GM12878 (cell line): ENCODE data around the gene ATAD2B. TPM values are rescaled to one million over a fixed set of nuclear protein-coding genes. Genes with fewer than 3 reads are reported as not detected.

Experiments used
- ATAC-seq: fragments of 200-7000 bp; cut with Tn5 transposase; 3 replicates; pipeline ENCODE4 v1.9.1; 2020; ENCODE audit warnings: mild to moderate bottlenecking, moderate library complexity
- BruUV-seq: library from RNA; stranded (reverse); fragments of 400-500 nt; replicated peaks from 2 replicates; lab custom pipeline; 2021; lab: Mats Ljungman, UMichigan
- CTCF ChIA-PET: fragments of 300-600 bp; sonication (Branson Sonifier 250); formaldehyde crosslinking; extraction: SDS; loops from one replicate; lab custom pipeline; 2021; ENCODE audit warnings: inconsistent platforms; lab: Yijun Ruan, JAX
- POLR2A ChIA-PET: fragments of 350-600 bp; formaldehyde crosslinking; extraction: SDS; loops from one replicate; lab custom pipeline; 2021; ENCODE audit warnings: inconsistent platforms; lab: Charles Lee
- RAD21 ChIA-PET: fragments of 300-600 bp; sonication (Branson Sonifier 250); formaldehyde crosslinking; loops from one replicate; lab custom pipeline; 2023; ENCODE audit warnings: antibody characterized with exemption; ENCODE audit not compliant: unreplicated experiment; lab: Charles Lee
- SMC1A ChIA-PET: fragments of 300-600 bp; sonication (Branson Sonifier 250); formaldehyde crosslinking; loops from one replicate; lab custom pipeline; 2023; ENCODE audit not compliant: unreplicated experiment, uncharacterized antibody; lab: Charles Lee
- DNase-seq: peaks from one replicate; pipeline ENCODE4 v3.0.0-alpha.2; 2011; ENCODE audit warnings: low read depth, low spot score
- FAIRE-seq: peaks from 3 replicates; lab custom pipeline; 2011; peaks lifted over from hg19 to GRCh38; lab: Jason Lieb, UNC
- H2AFZ ChIP-seq: 2 replicates; pipeline ENCODE4 v1.6.0; 2011; ENCODE audit warnings: low read depth, low read length, control low read depth; ENCODE audit not compliant: control insufficient read depth
- H3K27ac ChIP-seq: 2 replicates; pipeline ENCODE4 v1.5.1; 2011; ENCODE audit warnings: control low read depth; ENCODE audit not compliant: control insufficient read depth, insufficient read depth
- H3K27me3 ChIP-seq, 2 experiments: replicated peaks in 1 of 2; 2 replicates each; pipeline versions ENCODE4 v1.6.0 to v1.6.1; 2011; ENCODE audit warnings: low read length in 1 of 2; ENCODE audit not compliant: control insufficient read depth in 2 of 2, insufficient read depth in 2 of 2
- H3K36me3 ChIP-seq, 2 experiments: 2 replicates each; pipeline ENCODE4 v1.5.1; 2011; ENCODE audit warnings: low read length in 1 of 2; ENCODE audit not compliant: control insufficient read depth in 2 of 2, insufficient read depth in 2 of 2
- H3K4me1 ChIP-seq: 2 replicates; pipeline ENCODE4 v1.6.1; 2011; ENCODE audit warnings: mild to moderate bottlenecking, low read length, moderate library complexity, mixed read lengths; ENCODE audit not compliant: control insufficient read depth, insufficient read depth
- H3K4me2 ChIP-seq: 2 replicates; pipeline ENCODE4 v1.6.0; 2011; ENCODE audit warnings: control low read depth; ENCODE audit not compliant: control insufficient read depth, insufficient read depth
- H3K4me3 ChIP-seq: fragments of 200-600 bp; sonication (generic); 2 replicates; pipeline ENCODE4 v1.5.1; 2016
- H3K79me2 ChIP-seq: 2 replicates; pipeline ENCODE4 v1.6.0; 2011; ENCODE audit warnings: low read length; ENCODE audit not compliant: control insufficient read depth, insufficient read depth
- H3K9ac ChIP-seq: 2 replicates; pipeline ENCODE4 v1.8.0; 2011; ENCODE audit warnings: low read length, control low read depth, mixed read lengths; ENCODE audit not compliant: control insufficient read depth, insufficient read depth
- H3K9me3 ChIP-seq: replicated peaks from 3 replicates; pipeline ENCODE4 v1.5.1; 2011; ENCODE audit warnings: mild to moderate bottlenecking, low read length; ENCODE audit not compliant: control insufficient read depth, insufficient read depth
- H4K20me1 ChIP-seq: 2 replicates; pipeline ENCODE4 v1.6.0; 2011; ENCODE audit not compliant: control insufficient read depth, insufficient read depth
- YBX1 ChIP-seq: fragments of 450-650 bp; IDR thresholded peaks from 2 replicates; pipeline ENCODE4 v1.6.1; 2016; ENCODE audit warnings: antibody characterized with exemption
- WGBS: methylation state at CpG from one replicate; pipeline ENCODE4 v1.1.6; 2016; ENCODE audit warnings: low lambda C conversion rate; ENCODE audit not compliant: insufficient replicate concordance, insufficient coverage; ENCODE audit errors: missing lambda C conversion rate; 5-methylcytosine and 5-hydroxymethylcytosine counted together
- in situ Hi-C: fragments of 300-500 bp; cut with MboI; formaldehyde crosslinking; loops from 9 replicates; pipeline ENCODE4 v1.14.3; 2018; ENCODE audit warnings: mixed read lengths
- intact Hi-C: fragments of 100-400 bp; cut with micrococcal nuclease; formaldehyde crosslinking; loops from one replicate; pipeline ENCODE4 v1.14.2; 2022; ENCODE audit not compliant: unreplicated experiment
- polyA plus RNA-seq, 11 experiments: library from polyadenylated mRNA; depleted of rRNA in 4 of 11; unstranded in 6 of 11; stranded (reverse) in 5 of 11; fragments of >200 nt; fragmentation: Nextera tagmentation in 4 of 11; fragmentation: Illumina TruSeq in 1 of 11; extraction: Ambion mirVana in 4 of 11; extraction: Trizol in 1 of 11; gene quantifications; 1 replicate in 1 of 11; 2 replicates in 10 of 11; pipeline versions ENCODE4 v1.2.1 to v1.2.3, GENCODE V29; 2011 to 2016; ENCODE audit warnings: inconsistent platforms in 2 of 11, missing spikeins in 2 of 11, low read depth in 1 of 11
- total RNA-seq, 4 experiments: library from RNA; depleted of rRNA in 3 of 4; stranded (reverse); fragments of >200 nt in 3 of 4; fragmentation: Illumina TruSeq in 1 of 4; extraction: Trizol in 1 of 4; gene quantifications; 2 replicates each; pipeline versions ENCODE4 v1.2.1 to v1.2.3, GENCODE V29; 2013 to 2021
- TF ChIP-seq, protein P1 (sequence below), 3 experiments: IDR thresholded peaks in 2 of 3; conservative IDR thresholded peaks in 1 of 3; 2 replicates each; pipeline ENCODE4 v1.5.1; 2011; ENCODE audit warnings: low read depth in 3 of 3, low read length in 3 of 3, mild to moderate bottlenecking in 3 of 3, control low read depth in 2 of 3, moderate library complexity in 2 of 3, inconsistent platforms in 1 of 3, mixed read lengths in 1 of 3; ENCODE audit not compliant: control insufficient read depth in 2 of 3, insufficient read depth in 1 of 3; ENCODE audit errors: extremely low read depth in 1 of 3

The ATAD2B gene
- total and polyA plus RNA-seq, 10 of the 15 experiments (the other 5 are each of a cell fraction or from before 2014, with no cell fraction given): 3.6 to 29.9 (median 16.8) TPM

DNA sequence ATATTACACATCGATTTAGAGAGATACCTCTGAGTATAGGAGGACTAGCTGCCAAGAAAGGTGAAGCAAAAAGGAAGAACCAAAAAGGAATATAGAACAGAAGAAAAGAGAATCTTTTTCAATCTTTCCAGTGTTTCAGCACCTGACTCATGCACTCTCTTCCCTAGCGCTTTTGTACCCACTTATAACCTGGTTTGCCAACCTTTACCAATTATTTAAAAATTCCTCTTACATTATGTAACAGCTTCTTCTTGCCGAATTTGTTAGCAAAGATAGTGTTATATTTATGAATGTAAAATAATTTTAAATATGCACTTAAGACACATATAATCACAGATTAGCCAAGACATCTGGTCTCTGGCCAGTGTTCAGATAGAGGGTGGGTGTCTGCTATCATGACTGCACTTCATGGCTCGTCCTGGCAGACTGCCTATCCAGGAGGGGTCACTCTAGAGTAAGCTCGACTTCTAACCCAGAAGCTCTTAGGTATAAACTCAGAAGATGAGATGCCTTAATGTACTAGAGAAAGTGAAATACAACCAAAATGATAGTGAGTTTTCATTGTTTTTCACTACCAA, 122.9 kb downstream of the ATAD2B start:
- Histone ChIP-seq H2AFZ (no peak overlapping the region), H3K36me3 (peaks cover 0 to 3% of the 10 kb centered on the region in 2 experiments; a peak in 2 of 4 replicates), H3K27ac (no peak overlapping the region), H3K27me3 (no peaks in the 10 kb centered on the region), H3K79me2 (no peaks in the 10 kb centered on the region), H3K4me2 (no peak overlapping the region), H3K4me3 (no peak overlapping the region), H4K20me1 (no peaks in the 10 kb centered on the region), H3K4me1 (no peaks in the 10 kb centered on the region; the same call in 1 of the 2 replicates), H3K9me3 (no peaks in the 10 kb centered on the region), H3K9ac (no peak overlapping the region)
- ATAC-seq (peak; percentile 75), FAIRE-seq (peak; percentile 49), DNase-seq (no peak)
- BruUV-seq: no TSS peak
- RAD21 ChIA-PET: no interaction called here
- in situ Hi-C loops (no loop called here), intact Hi-C loops (no loop called here)
- CTCF ChIA-PET: interaction anchor here (0.5 to 2.0 kb wide), 3 partner anchors 20 to 430 kb away, joined by 3 to 8 read pairs (median 4); partner anchors contain the start of gene TP53I3
- TF ChIP-seq, protein P1, sequence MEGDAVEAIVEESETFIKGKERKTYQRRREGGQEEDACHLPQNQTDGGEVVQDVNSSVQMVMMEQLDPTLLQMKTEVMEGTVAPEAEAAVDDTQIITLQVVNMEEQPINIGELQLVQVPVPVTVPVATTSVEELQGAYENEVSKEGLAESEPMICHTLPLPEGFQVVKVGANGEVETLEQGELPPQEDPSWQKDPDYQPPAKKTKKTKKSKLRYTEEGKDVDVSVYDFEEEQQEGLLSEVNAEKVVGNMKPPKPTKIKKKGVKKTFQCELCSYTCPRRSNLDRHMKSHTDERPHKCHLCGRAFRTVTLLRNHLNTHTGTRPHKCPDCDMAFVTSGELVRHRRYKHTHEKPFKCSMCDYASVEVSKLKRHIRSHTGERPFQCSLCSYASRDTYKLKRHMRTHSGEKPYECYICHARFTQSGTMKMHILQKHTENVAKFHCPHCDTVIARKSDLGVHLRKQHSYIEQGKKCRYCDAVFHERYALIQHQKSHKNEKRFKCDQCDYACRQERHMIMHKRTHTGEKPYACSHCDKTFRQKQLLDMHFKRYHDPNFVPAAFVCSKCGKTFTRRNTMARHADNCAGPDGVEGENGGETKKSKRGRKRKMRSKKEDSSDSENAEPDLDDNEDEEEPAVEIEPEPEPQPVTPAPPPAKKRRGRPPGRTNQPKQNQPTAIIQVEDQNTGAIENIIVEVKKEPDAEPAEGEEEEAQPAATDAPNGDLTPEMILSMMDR (IDR thresholded peaks at IDR 0.05 in 2 of 3, conservative IDR thresholded peaks at IDR 0.05 in 1 of 3; ENCODE audit: control insufficient read depth in 2 of 3, extremely low read depth in 1 of 3, insufficient read depth in 1 of 3, low read depth in 3 of 3, low read length in 3 of 3): peak in 2 of 3 experiments; percentile 7 to 8; a peak in 1 of 6 replicates
- no peak for TF ChIP-seq YBX1
- 62% methylated on average over 5 of the region's 5 CpGs for WGBS
- POLR2A ChIA-PET: no interaction called here
- SMC1A ChIA-PET: no interaction called here
